CMK (cell line): ENCODE results near the gene CPEB3.
A peak's percentile ranks its signal among the peaks of the same experiment; 100 is the strongest.
"Not testable (repeated sequence)": the region's sequence is repeated elsewhere in the genome, so short reads cannot be mapped to it uniquely, and the experiment has no call there.

ENCODE experiments used
- DNase-seq: peaks from one replicate; pipeline ENCODE4 v3.0.0-alpha.2; 2010; ENCODE audit warnings: low read depth

The CPEB3 gene

GRCh38 chr10:92267343-92267742 lies 23.5 kb downstream of the CPEB3 start:
- no peak for DNase-seq

GRCh38 chr10:92265687-92266258 lies 25.1 kb downstream of the CPEB3 start:
- DNase-seq, result no peak

- DNase-seq, result no peak
Observed at GRCh38 chr10:92264249-92264648, 26.6 kb downstream of the CPEB3 start.

GRCh38 chr10:92263396-92263795 lies 27.5 kb downstream of the CPEB3 start:
- DNase-seq, result no peak

- DNase-seq, result no peak
Observed at GRCh38 chr10:92248566-92248965, 42.3 kb downstream of the CPEB3 start.

- no peak for DNase-seq
Observed at GRCh38 chr10:92244796-92245195, 46.1 kb downstream of the CPEB3 start.

GRCh38 chr10:92242910-92243671 lies 47.8 kb downstream of the CPEB3 start:
- peak; percentile 39 for DNase-seq

- no peak for DNase-seq
Observed at GRCh38 chr10:92242380-92242779, 48.5 kb downstream of the CPEB3 start.

GRCh38 chr10:92241501-92241900 lies 49.4 kb downstream of the CPEB3 start:
- no peak for DNase-seq

- no peak for DNase-seq
Observed at GRCh38 chr10:92241158-92241500, 49.7 kb downstream of the CPEB3 start.

- DNase-seq, result peak; percentile 41
Observed at GRCh38 chr10:92240289-92241157, 50.4 kb downstream of the CPEB3 start.

GRCh38 chr10:92239600-92240288 lies 51.1 kb downstream of the CPEB3 start:
- DNase-seq, result no peak

GRCh38 chr10:92239151-92239599 lies 51.7 kb downstream of the CPEB3 start:
- no peak for DNase-seq

- no peak for DNase-seq
Observed at GRCh38 chr10:92238586-92239098, 52.2 kb downstream of the CPEB3 start.

GRCh38 chr10:92238054-92238585 lies 52.8 kb downstream of the CPEB3 start:
- DNase-seq, result no peak

- no peak for DNase-seq
Observed at GRCh38 chr10:92231196-92231595, 59.7 kb downstream of the CPEB3 start.

GRCh38 chr10:92222603-92223262 lies 68.1 kb downstream of the CPEB3 start:
- no peak for DNase-seq

GRCh38 chr10:92219559-92219958 lies 71.3 kb downstream of the CPEB3 start:
- DNase-seq, result no peak

- DNase-seq, result no peak
Observed at GRCh38 chr10:92218569-92218968, 72.3 kb downstream of the CPEB3 start.

- DNase-seq, result not testable (repeated sequence)
Observed at GRCh38 chr10:92216608-92217007, 74.3 kb downstream of the CPEB3 start.

- not testable (repeated sequence) for DNase-seq
Observed at GRCh38 chr10:92215222-92215621, 75.7 kb downstream of the CPEB3 start.
